PC-9 (cell line): ENCODE results near the gene CNPPD1.

Experiments
- CTCF ChIP-seq: fragments of 200-600 bp; sonication (generic); conservative IDR thresholded peaks from 2 replicates; pipeline ENCODE4 v1.6.1; 2017; ENCODE audit warnings: mixed run types, antibody characterized with exemption, mild to moderate bottlenecking, moderate library complexity
- EZH2 ChIP-seq: fragments of 200-600 bp; sonication (generic); IDR thresholded peaks from 2 replicates; pipeline ENCODE4 v1.8.0; 2017; ENCODE audit warnings: antibody characterized with exemption, low read depth

GRCh38 chr2:219149667-219150066 is 27.1 kb downstream of the CNPPD1 start:
- TF ChIP-seq CTCF (no peak), EZH2 (no peak)
